EL (cell line): ENCODE results near the gene EEF2.
"Not testable (repeated sequence)": the region's sequence is repeated elsewhere in the genome, so short reads cannot be mapped to it uniquely, and the experiment has no call there.

Source experiments
- DNase-seq: peaks from one replicate; pipeline ENCODE4 v3.0.0-alpha.2; 2016

The EEF2 gene

DNA sequence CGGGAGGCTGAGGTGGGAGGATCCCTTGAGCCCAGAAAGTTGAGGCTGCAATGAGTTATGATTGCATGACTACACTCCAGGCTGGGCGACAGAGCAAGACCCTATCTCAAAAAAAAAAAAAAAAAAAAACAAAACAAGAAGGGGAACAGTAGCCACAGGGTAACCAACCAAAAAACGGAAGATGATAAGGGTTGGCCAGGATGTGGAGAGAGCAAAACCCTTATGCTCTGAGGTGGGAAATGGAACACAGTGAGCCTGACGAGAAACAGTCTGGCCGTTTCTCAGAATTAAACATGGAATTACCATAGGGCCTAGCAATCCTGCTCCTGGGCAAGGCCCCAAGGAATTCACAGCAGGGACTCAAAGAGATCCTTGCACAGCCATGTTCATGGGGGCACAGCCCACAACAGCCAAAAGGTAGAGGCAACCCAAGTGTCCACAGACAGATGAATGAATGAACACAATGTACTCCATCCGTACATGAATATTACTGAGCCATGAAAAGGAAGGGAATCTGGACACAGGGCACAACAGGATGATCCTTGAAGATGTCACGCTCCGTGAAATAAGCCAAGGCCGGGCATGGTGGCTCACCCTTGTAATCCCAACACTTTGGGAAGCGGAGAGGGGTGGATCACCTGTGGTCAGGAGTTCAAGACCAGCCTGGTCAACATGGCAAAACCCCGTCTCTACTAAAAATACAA is 41.1 kb downstream of the EEF2 start:
- no peak for DNase-seq

- DNase-seq, result no peak
These were observed 42.4 kb downstream of the EEF2 start for GRCh38 chr19:3942790-3943409.

GRCh38 chr19:3938300-3938950 is 46.8 kb downstream of the EEF2 start:
- not testable (repeated sequence) for DNase-seq

DNA sequence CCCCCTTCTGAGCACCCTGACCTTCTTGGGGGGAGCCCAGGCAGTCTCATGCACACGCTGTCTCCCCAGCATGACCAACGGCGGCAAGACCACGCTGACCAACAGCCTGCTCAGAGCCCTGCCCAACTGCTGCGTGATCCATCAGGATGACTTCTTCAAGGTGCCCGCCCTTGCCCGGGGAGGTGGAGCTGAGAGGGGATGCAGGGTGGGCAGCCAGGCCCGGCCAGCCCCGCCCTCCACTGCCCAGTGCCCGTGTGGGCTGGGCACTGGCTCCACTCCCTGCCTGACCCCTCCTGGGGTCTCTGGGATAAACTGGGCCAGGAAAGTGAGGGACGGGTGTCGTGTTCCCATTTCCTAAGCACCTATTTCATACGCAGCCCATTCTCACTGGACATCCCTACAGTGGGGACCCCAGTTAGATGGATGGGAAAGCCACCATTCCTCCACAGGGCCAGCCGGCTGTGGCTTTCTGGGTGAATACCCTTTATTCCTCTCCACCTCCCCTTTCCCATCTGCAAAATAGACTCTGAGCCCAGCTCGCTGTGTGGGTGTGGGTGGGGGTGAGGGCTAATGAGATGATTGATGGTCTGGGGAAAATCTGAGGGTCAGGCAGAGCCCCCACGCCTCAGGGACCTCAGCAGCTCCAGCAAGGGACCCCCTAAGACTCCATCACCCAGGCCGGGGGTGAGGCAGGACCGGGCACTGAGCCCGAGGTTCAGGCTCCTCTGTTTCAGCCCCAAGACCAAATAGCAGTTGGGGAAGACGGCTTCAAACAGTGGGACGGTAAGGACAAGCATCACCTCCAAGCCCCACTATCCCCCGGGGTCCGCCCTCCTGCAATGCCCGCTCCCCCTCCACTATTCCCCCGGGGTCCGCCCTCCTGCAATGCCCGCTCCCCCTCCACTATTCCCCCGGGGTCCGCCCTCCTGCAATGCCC is 48.5 kb downstream of the EEF2 start:
- no peak for DNase-seq

DNA sequence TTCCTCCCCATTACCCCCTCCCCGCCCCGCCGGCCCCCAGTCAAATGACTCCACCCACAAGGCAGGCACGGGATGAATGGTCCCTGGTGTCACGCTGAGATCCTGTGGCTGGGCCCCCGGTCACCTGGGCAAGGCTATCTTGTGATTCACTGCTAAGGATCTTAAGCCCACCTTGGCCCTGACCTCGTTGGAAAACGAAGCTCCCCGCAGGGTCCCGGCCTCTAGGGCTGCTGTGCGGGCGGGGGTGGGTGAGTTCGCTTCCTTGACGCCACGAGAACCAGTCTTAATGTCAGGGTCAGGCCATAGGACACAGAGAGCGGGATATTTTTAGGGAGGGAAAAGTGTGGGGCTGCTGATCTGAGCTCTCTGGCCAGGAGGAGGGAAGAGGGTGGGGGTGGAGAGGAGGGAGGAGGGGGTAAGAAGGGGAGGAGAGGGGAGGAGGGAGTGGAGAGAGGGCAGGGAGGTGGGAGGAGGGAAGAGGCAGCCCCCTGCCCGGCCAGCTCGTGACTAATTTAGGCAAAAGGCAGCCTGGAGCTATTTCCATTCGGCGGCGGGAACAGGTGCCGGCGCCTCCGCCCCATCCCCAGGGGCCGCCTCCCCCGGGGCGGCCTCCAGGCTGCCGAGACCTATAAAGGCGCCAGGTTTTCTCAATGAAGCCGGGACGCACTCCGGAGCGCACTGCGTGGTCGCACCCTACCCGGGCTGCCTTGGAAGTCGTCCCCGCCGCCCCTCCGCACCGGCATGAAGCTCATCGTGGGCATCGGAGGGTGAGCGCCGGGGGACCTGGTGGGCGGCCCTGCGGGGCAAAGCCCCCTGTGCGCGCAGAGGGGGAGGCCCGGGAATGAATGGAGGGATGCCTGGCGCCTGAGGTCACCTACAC is 52.1 kb downstream of the EEF2 start, which contains the start of gene NMRK2:
TSS of gene NMRK2 (plus strand) at position 139 of the 880 bp plus-strand sequence. CDS start at position 742, 603 bp downstream.
- DNase-seq, result no peak

DNA sequence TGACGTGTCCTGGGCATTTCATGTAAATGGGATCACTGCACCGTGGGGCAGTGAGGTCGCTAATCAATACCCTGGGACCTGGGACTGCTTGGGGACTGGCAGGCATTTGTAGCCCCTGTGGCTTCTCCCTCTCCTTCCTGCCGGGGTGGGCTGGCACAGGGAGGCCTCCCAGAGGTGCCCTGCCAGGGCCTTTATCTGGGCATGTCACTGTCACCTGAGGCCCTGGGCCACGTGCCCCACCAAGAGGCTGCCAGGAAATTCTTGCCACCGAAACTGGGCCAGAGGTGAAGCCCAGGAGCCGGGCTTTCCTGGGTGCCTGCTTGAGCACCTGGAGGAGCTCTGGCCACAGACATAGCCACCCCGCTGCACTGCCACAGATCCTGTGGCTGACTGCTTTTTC is 54.2 kb downstream of the EEF2 start:
- no peak for DNase-seq
